WTC11 (cell line): ENCODE measurements around the gene SLC25A48. TPM values are rescaled to one million over a fixed set of nuclear protein-coding genes. Genes with fewer than 3 reads are reported as not detected.
A peak's percentile ranks its signal among the peaks of the same experiment; 100 is the strongest.

Source experiments
- ATAC-seq: fragments of 200-7000 bp; cut with Tn5 transposase; 2 replicates; pipeline ENCODE4 v1.10.0; 2021; ENCODE audit warnings: mild to moderate bottlenecking, moderate library complexity
- CTCF ChIA-PET: fragments of 300-600 bp; sonication (Branson Sonifier 250); formaldehyde crosslinking; loops from one replicate; lab custom pipeline; 2021; ENCODE audit warnings: antibody characterized with exemption; lab: Charles Lee
- POLR2A ChIA-PET: fragments of 350-600 bp; sonication (Branson Sonifier 250); formaldehyde crosslinking; loops from one replicate; lab custom pipeline; 2021; ENCODE audit warnings: antibody characterized with exemption; lab: Charles Lee
- DNase-seq: peaks from one replicate; pipeline ENCODE4 v3.0.0; 2021; ENCODE audit warnings: low spot score
- H3K27ac Mint-ChIP-seq: 2 replicates; pipeline ENCODE4 v1.8.0; 2021; ENCODE audit warnings: mixed read lengths
- H3K27me3 Mint-ChIP-seq: 2 replicates; pipeline ENCODE4 v1.8.0; 2021; ENCODE audit warnings: low read depth, mild to moderate bottlenecking, moderate library complexity, mixed read lengths
- H3K36me3 Mint-ChIP-seq: 2 replicates; pipeline ENCODE4 v1.8.0; 2021; ENCODE audit warnings: mixed read lengths
- H3K4me1 Mint-ChIP-seq: 2 replicates; pipeline ENCODE4 v1.8.0; 2022; ENCODE audit warnings: mixed read lengths
- H3K4me3 Mint-ChIP-seq: 2 replicates; pipeline ENCODE4 v1.8.0; 2021; ENCODE audit warnings: mild to moderate bottlenecking, moderate library complexity, mixed read lengths
- H3K9me3 Mint-ChIP-seq: 2 replicates; pipeline ENCODE4 v1.8.0; 2021; ENCODE audit warnings: mixed read lengths
- AFF4 ChIP-seq: sonication (generic); formaldehyde crosslinking; IDR thresholded peaks from 2 replicates; pipeline ENCODE4 v1.8.1; 2023; ENCODE audit warnings: mild to moderate bottlenecking, missing genetic modification reagents, borderline replicate concordance
- ATF3 ChIP-seq: sonication (generic); formaldehyde crosslinking; conservative IDR thresholded peaks from 2 replicates; pipeline ENCODE4 v1.8.1; 2022; ENCODE audit warnings: mild to moderate bottlenecking, missing genetic modification reagents
- CTCF ChIP-seq: fragments of 200-600 bp; IDR thresholded peaks from 2 replicates; pipeline ENCODE4 v1.8.0; 2022; ENCODE audit warnings: antibody characterized with exemption
- FOXP4 ChIP-seq: sonication (generic); formaldehyde crosslinking; IDR thresholded peaks from 2 replicates; pipeline ENCODE4 v1.8.0; 2022; ENCODE audit warnings: mild to moderate bottlenecking, missing genetic modification reagents
- JAZF1 ChIP-seq: fragments of 250-450 bp; sonication (Bioruptor Pico); IDR thresholded peaks from 2 replicates; pipeline ENCODE4 v1.9.0; 2021; ENCODE audit warnings: moderate library complexity, mild to moderate bottlenecking, inconsistent platforms
- MXD4 ChIP-seq: fragments of 250-450 bp; sonication (Bioruptor Pico); IDR thresholded peaks from 2 replicates; pipeline ENCODE4 v1.8.0; 2021; ENCODE audit warnings: mild to moderate bottlenecking, moderate library complexity, borderline replicate concordance
- NFYB ChIP-seq: sonication (generic); formaldehyde crosslinking; conservative IDR thresholded peaks from 2 replicates; pipeline ENCODE4 v1.8.0; 2022; ENCODE audit warnings: low read depth, missing genetic modification reagents
- PREB ChIP-seq: sonication (generic); formaldehyde crosslinking; IDR thresholded peaks from 2 replicates; pipeline ENCODE4 v1.8.1; 2022; ENCODE audit warnings: mild to moderate bottlenecking, missing genetic modification reagents, moderate library complexity, borderline replicate concordance
- TCF7 ChIP-seq: sonication (generic); formaldehyde crosslinking; IDR thresholded peaks from 2 replicates; pipeline ENCODE4 v1.8.0; 2022; ENCODE audit warnings: mild to moderate bottlenecking, low read depth, missing genetic modification reagents, moderate library complexity
- USF1 ChIP-seq: sonication (generic); formaldehyde crosslinking; IDR thresholded peaks from 2 replicates; pipeline ENCODE4 v1.8.0; 2022; ENCODE audit warnings: mild to moderate bottlenecking, missing genetic modification reagents
- ZBTB21 ChIP-seq: sonication (generic); formaldehyde crosslinking; IDR thresholded peaks from 2 replicates; pipeline ENCODE4 v1.8.1; 2023; ENCODE audit warnings: mild to moderate bottlenecking, missing genetic modification reagents, borderline replicate concordance
- ZBTB43 ChIP-seq: sonication (generic); formaldehyde crosslinking; IDR thresholded peaks from 2 replicates; pipeline ENCODE4 v1.8.1; 2023; ENCODE audit warnings: mild to moderate bottlenecking, missing genetic modification reagents
- ZNF121 ChIP-seq: sonication (generic); formaldehyde crosslinking; IDR thresholded peaks from 2 replicates; pipeline ENCODE4 v1.8.0; 2023; ENCODE audit warnings: missing genetic modification reagents
- ZNF232 ChIP-seq: sonication (generic); formaldehyde crosslinking; IDR thresholded peaks from 2 replicates; pipeline ENCODE4 v1.8.0; 2022; ENCODE audit warnings: mild to moderate bottlenecking, missing genetic modification reagents
- ZNF512 ChIP-seq: sonication (generic); formaldehyde crosslinking; IDR thresholded peaks from 2 replicates; pipeline ENCODE4 v1.8.1; 2022; ENCODE audit warnings: missing genetic modification reagents, borderline replicate concordance
- ZNF532 ChIP-seq: fragments of 250-450 bp; sonication (Bioruptor Pico); IDR thresholded peaks from 2 replicates; pipeline ENCODE4 v1.9.0; 2021; ENCODE audit warnings: mild to moderate bottlenecking, borderline replicate concordance
- total RNA-seq: library from RNA; stranded (reverse); gene quantifications from 3 replicates; pipeline ENCODE4 v1.2.3, GENCODE V29; 2021

SLC25A48 gene
- total RNA-seq, 1 experiment from 2014 or later = 1.1 TPM

- peak; percentile 38 for ATAC-seq
- Mint-ChIP-seq H3K9me3 (no peaks in the 10 kb centered on the region), H3K4me3 (no peak overlapping the region), H3K4me1 (peaks cover 32% of the 10 kb centered on the region), H3K27me3 (peaks cover 9% of the 10 kb centered on the region), H3K27ac (no peak overlapping the region), H3K36me3 (no peaks in the 10 kb centered on the region)
- TF ChIP-seq PREB (CRISPR knock-in tag) (no peak), ZBTB21 (CRISPR knock-in tag) (no peak), CTCF (no peak), ZNF121 (CRISPR knock-in tag) (no peak), ZNF512 (no peak), ATF3 (CRISPR knock-in tag) (no peak), ZBTB43 (CRISPR knock-in tag) (no peak), USF1 (CRISPR knock-in tag) (no peak), MXD4 (CRISPR knock-in tag) (no peak)
- POLR2A ChIA-PET = no interaction called here
- DNase-seq = peak; percentile 68
- CTCF ChIA-PET = interaction anchor here (0.9 to 1.3 kb wide), 9 partner anchors 8 to 421 kb away, joined by 3 to 10 read pairs (median 3); no protein-coding TSS in a partner anchor
Measured at GRCh38 chr5:135883441-135883840, 49.0 kb downstream of the SLC25A48 start.

GRCh38 chr5:135885031-135885430 is 50.6 kb downstream of the SLC25A48 start:
- ChIA-PET CTCF (no interaction called here), POLR2A (no interaction called here)
- H3K27ac Mint-ChIP-seq = no peak overlapping the region
- no peak for TF ChIP-seq ZNF532 (CRISPR knock-in tag)
- no peak for TF ChIP-seq TCF7 (CRISPR knock-in tag)
- TF ChIP-seq AFF4 (CRISPR knock-in tag) = no peak
- no peak for TF ChIP-seq JAZF1 (CRISPR knock-in tag)
- TF ChIP-seq ZNF232 (CRISPR knock-in tag) = no peak
- no peak for TF ChIP-seq FOXP4 (CRISPR knock-in tag)
- TF ChIP-seq NFYB (CRISPR knock-in tag) = no peak

More at GRCh38 chr5:135885031-135885430, 50.6 kb downstream of the SLC25A48 start:
- ATAC-seq (no peak), DNase-seq (no peak)
- H3K9me3 Mint-ChIP-seq = no peaks in the 10 kb centered on the region
- no peaks in the 10 kb centered on the region for H3K36me3 Mint-ChIP-seq
- H3K27me3 Mint-ChIP-seq = peaks cover 23% of the 10 kb centered on the region
- H3K4me3 Mint-ChIP-seq = no peak overlapping the region
- H3K4me1 Mint-ChIP-seq = peaks cover 37% of the 10 kb centered on the region
